OCI-LY7 (cell line): ENCODE data around the gene PFKP.

Experiments
- CTCF ChIP-seq: fragments of 200-600 bp; sonication (generic); conservative IDR thresholded peaks from 2 replicates; pipeline ENCODE4 v1.5.1; 2014; ENCODE audit warnings: mild to moderate bottlenecking, antibody characterized with exemption, low read length, moderate library complexity, mixed read lengths
- EZH2phosphoT487 ChIP-seq: fragments of 200-600 bp; sonication (generic); IDR thresholded peaks from 2 replicates; pipeline ENCODE4 v1.6.1; 2018; ENCODE audit warnings: low read depth, borderline replicate concordance, mild to moderate bottlenecking, mixed run types, antibody characterized with exemption, low read length, moderate library complexity, mixed read lengths

DNA sequence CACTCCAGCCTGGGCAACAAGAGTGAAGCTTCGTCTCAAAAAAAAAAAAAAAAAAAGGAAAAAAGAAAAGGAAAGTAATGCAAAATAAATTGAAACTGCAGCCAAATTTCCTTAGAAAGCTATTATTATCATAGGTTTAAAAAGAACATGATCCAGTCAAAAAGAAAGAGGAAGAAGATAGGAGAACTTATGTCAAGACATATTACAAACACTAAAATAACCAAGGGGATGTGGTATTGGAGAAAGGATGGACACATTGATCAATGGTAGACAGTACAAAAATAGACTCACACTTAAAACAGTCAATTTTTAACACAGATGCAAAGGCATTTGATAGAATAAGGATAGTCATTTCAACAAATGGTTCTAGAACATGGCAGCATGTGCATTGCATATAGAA, 27.3 kb upstream of the PFKP start:
- no peak for TF ChIP-seq CTCF
- TF ChIP-seq EZH2phosphoT487: no peak
